OCI-LY3 (cell line): Measurements from ENCODE around the gene CPNE2.
"Not testable (repeated sequence)": the region's sequence is repeated elsewhere in the genome, so short reads cannot be mapped to it uniquely, and the experiment has no call there.

Experiments used
- H2AFZ ChIP-seq: fragments of 200-600, 300-600 bp; shearing (Covaris generic); 2 replicates; pipeline ENCODE4 v1.6.0; 2014; ENCODE audit warnings: antibody characterized with exemption, low read depth, low read length
- H3K27ac ChIP-seq: fragments of 200-600, 300-600 bp; sonication (generic); 2 replicates; pipeline ENCODE4 v1.5.1; 2014; ENCODE audit warnings: mild to moderate bottlenecking, low read length, moderate library complexity, mixed read lengths
- H3K27me3 ChIP-seq: fragments of 200-600, 300-600 bp; sonication (generic); 2 replicates; pipeline ENCODE4 v1.6.1; 2014; ENCODE audit warnings: low read depth, low read length, mixed read lengths
- H3K36me3 ChIP-seq: fragments of 200-600, 300-600 bp; sonication (generic); replicated peaks from 2 replicates; pipeline ENCODE3; 2014; ENCODE audit warnings: low read depth, low read length, mixed read lengths
- H3K4me1 ChIP-seq: fragments of 300-600, 200-600 bp; sonication (generic); 2 replicates; pipeline ENCODE4 v1.6.1; 2014; ENCODE audit warnings: low read length, mixed read lengths
- H3K4me2 ChIP-seq: fragments of 200-600, 300-600 bp; sonication (generic); 2 replicates; pipeline ENCODE4 v1.6.1; 2014; ENCODE audit warnings: low read length, mixed read lengths
- H3K4me3 ChIP-seq: fragments of 300-600, 200-600 bp; sonication (generic); 2 replicates; pipeline ENCODE4 v1.5.1; 2014; ENCODE audit warnings: antibody characterized with exemption, mild to moderate bottlenecking, low read length, moderate library complexity
- H3K79me2 ChIP-seq: fragments of 300-600, 200-600 bp; shearing (Covaris generic); 2 replicates; pipeline ENCODE4 v1.6.1; 2014; ENCODE audit warnings: mild to moderate bottlenecking, low read length, mixed read lengths
- H3K9ac ChIP-seq: fragments of 300-600, 200-600 bp; shearing (Covaris generic); 2 replicates; pipeline ENCODE4 v1.6.0; 2014; ENCODE audit warnings: mild to moderate bottlenecking, low read length, moderate library complexity
- H3K9me3 ChIP-seq: fragments of 200-600, 300-600 bp; shearing (Covaris generic); 2 replicates; pipeline ENCODE4 v1.6.1; 2014; ENCODE audit warnings: low read length, mixed read lengths; ENCODE audit not compliant: insufficient read depth
- H4K20me1 ChIP-seq: fragments of 200-600, 300-600 bp; sonication (generic); 2 replicates; pipeline ENCODE4 v1.6.1; 2016; ENCODE audit warnings: low read length, mixed read lengths; ENCODE audit not compliant: insufficient read depth
- EZH2phosphoT487 ChIP-seq: fragments of 200-600 bp; shearing (Covaris generic); IDR thresholded peaks from 2 replicates; pipeline ENCODE4 v1.6.1; 2018; ENCODE audit warnings: antibody characterized with exemption, mixed run types, low read depth
- TF ChIP-seq, protein P1 (sequence below): fragments of 200-600, 300-600 bp; sonication (generic); IDR thresholded peaks from 2 replicates; pipeline ENCODE4 v1.5.1; 2014; ENCODE audit warnings: antibody characterized with exemption, low read length, low read depth

The CPNE2 gene

DNA sequence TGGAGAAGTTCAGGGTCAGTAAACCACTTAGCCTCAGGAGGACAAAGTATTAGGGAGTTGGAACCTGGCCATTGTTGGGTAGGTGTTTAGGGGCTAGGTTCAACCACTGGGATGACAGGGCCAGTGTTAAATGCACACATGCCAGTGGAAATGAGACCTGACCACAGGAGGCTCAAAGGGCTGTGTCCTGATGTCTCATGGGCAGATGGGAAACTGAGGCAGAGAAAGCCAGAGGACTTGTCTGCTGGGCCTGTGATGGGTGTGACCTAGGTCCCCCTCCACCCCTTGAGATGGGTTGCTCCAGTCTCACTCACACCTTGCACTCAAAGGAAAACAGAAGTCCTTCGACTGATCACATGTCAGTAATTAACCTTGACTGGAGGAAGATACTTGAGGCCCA, 16.0 kb downstream of the CPNE2 start:
- Histone ChIP-seq H3K9ac (no peak overlapping the region), H3K9me3 (no peaks in the 10 kb centered on the region), H2AFZ (no peak overlapping the region), H3K27ac (no peak overlapping the region), H3K4me1 (peaks cover 55% of the 10 kb centered on the region), H3K4me2 (no peak overlapping the region), H4K20me1 (no peaks in the 10 kb centered on the region), H3K4me3 (no peak overlapping the region), H3K79me2 (no peaks in the 10 kb centered on the region), H3K36me3 (no peaks in the 10 kb centered on the region), H3K27me3 (no peaks in the 10 kb centered on the region)
- TF ChIP-seq, protein P1, sequence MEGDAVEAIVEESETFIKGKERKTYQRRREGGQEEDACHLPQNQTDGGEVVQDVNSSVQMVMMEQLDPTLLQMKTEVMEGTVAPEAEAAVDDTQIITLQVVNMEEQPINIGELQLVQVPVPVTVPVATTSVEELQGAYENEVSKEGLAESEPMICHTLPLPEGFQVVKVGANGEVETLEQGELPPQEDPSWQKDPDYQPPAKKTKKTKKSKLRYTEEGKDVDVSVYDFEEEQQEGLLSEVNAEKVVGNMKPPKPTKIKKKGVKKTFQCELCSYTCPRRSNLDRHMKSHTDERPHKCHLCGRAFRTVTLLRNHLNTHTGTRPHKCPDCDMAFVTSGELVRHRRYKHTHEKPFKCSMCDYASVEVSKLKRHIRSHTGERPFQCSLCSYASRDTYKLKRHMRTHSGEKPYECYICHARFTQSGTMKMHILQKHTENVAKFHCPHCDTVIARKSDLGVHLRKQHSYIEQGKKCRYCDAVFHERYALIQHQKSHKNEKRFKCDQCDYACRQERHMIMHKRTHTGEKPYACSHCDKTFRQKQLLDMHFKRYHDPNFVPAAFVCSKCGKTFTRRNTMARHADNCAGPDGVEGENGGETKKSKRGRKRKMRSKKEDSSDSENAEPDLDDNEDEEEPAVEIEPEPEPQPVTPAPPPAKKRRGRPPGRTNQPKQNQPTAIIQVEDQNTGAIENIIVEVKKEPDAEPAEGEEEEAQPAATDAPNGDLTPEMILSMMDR, result no peak
- TF ChIP-seq EZH2phosphoT487, result no peak

DNA sequence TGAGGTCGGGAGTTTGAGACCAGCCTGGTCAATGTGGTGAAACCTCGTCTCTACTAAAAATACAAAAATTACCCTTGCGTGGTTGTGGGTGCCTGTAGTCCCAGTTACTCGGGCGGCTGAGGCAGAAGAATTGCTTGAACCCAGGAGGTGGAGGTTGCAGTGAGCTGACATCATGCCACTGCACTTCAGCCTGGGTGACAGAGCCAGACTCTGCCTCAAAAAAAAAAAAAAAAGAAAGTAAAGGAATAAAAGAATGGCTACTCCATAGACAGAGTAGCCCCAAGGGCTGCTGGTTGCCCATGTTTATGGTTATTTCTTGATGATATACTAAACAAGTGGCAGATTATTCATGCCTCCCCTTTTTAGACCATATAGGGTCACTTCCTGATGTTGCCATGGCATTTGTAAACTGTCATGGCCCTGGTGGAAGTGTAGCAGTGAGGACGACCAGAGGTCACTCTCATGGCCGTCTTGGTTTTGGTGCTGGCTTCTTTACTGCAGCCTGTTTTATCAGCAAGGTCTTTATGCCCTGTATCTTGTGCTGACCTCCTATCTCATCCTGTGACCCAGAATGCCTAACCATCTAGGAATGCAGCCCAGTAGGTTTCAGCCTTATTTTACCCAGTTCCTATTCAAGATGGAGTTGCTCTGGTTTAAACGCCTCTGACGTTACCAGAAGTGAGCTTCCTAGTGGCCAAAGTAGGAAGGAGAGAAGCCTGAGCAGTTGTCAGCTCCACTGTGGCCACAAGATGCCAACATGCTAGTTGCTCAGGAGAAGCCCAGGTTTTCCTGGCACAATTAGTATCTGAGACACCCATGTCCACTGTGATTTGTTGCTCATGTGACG, 17.1 kb downstream of the CPNE2 start:
- not testable (repeated sequence) for H3K9me3 ChIP-seq, H3K27ac ChIP-seq, H2AFZ ChIP-seq, H3K4me3 ChIP-seq, H4K20me1 ChIP-seq, H3K36me3 ChIP-seq, H3K9ac ChIP-seq, H3K27me3 ChIP-seq, H3K79me2 ChIP-seq, H3K4me2 ChIP-seq
- peaks cover 61% of the 10 kb centered on the region for H3K4me1 ChIP-seq

DNA sequence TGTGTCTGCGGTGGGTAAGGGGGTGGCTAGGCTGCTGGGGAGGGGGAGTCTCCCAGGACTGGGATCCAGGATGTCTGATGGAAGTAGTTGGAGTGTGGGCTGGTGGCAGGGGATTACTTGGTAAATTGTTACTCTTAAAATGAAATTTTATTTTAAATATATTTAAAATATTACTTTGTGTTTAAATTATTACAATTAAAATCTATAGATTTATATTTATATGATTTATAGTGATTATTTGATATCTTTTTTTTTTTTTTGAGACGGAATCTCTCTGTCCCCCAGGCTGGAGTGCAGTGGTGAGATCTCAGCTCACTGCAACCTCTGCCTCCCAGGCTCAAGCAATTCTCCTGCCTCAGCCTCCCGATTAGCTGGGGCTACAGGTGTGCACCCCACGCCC, 18.6 kb downstream of the CPNE2 start:
- no peak overlapping the region for H3K4me3 ChIP-seq
- H4K20me1 ChIP-seq, result no peaks in the 10 kb centered on the region
- no peak overlapping the region for H3K4me2 ChIP-seq
- H3K79me2 ChIP-seq, result no peaks in the 10 kb centered on the region
- no peaks in the 10 kb centered on the region for H3K9me3 ChIP-seq
- no peak for TF ChIP-seq EZH2phosphoT487
- TF ChIP-seq, protein P1, result no peak
- H3K27me3 ChIP-seq, result no peaks in the 10 kb centered on the region
- H3K36me3 ChIP-seq, result no peaks in the 10 kb centered on the region
- no peak overlapping the region for H3K27ac ChIP-seq
- peaks cover 48% of the 10 kb centered on the region for H3K4me1 ChIP-seq
- H3K9ac ChIP-seq, result no peak overlapping the region
- H2AFZ ChIP-seq, result no peak overlapping the region

- Histone ChIP-seq H3K4me1 (peaks cover 43% of the 10 kb centered on the region), H3K9me3 (no peaks in the 10 kb centered on the region)
- no peak for TF ChIP-seq EZH2phosphoT487
- TF ChIP-seq, protein P1, result no peak
Measured at GRCh38 chr16:57111420-57111819, 19.0 kb downstream of the CPNE2 start.

More at GRCh38 chr16:57111420-57111819, 19.0 kb downstream of the CPNE2 start:
- H3K4me3 ChIP-seq, result no peak overlapping the region
- H3K9ac ChIP-seq, result no peak overlapping the region
- no peaks in the 10 kb centered on the region for H3K27me3 ChIP-seq
- no peak overlapping the region for H3K4me2 ChIP-seq
- no peak overlapping the region for H3K27ac ChIP-seq
- no peaks in the 10 kb centered on the region for H3K79me2 ChIP-seq
- H2AFZ ChIP-seq, result no peak overlapping the region
- no peaks in the 10 kb centered on the region for H3K36me3 ChIP-seq
- H4K20me1 ChIP-seq, result no peaks in the 10 kb centered on the region
